Spleen (tissue), 11 donors: ENCODE measurements around the gene PPP5C. TPM values are rescaled to one million over a fixed set of nuclear protein-coding genes. Genes with fewer than 3 reads are reported as not detected.

Experiments
- DNase-seq: peaks from one replicate; pipeline ENCODE4 v3.0.0-alpha.2; 2020
- H3K27ac ChIP-seq, 8 donors: fragments of 200-600 bp; sonication (generic) in 7 of 8; 1 replicate in 4 of 8; 2 replicates in 4 of 8; pipeline versions ENCODE4 v1.5.0 to v1.8.0; 2016 to 2021; ENCODE audit warnings: inconsistent platforms in 4 of 8, mild to moderate bottlenecking in 4 of 8, moderate library complexity in 1 of 8
- H3K27me3 ChIP-seq, 7 donors: fragments of 200-600 bp; sonication (generic) in 6 of 7; replicated peaks in 1 of 7; 1 replicate in 4 of 7; 2 replicates in 3 of 7; pipeline versions ENCODE4 v1.5.0 to v1.8.0; 2016 to 2021; ENCODE audit warnings: inconsistent platforms in 3 of 7, mild to moderate bottlenecking in 1 of 7
- H3K36me3 ChIP-seq, 6 donors: fragments of 200-600 bp; sonication (generic) in 5 of 6; 1 replicate in 4 of 6; 2 replicates in 2 of 6; pipeline versions ENCODE4 v1.5.0 to v1.8.0; 2016 to 2021; ENCODE audit warnings: inconsistent platforms in 2 of 6
- H3K4me1 ChIP-seq, 6 donors: fragments of 200-600 bp; sonication (generic) in 5 of 6; 1 replicate in 3 of 6; 2 replicates in 3 of 6; pipeline versions ENCODE4 v1.5.0 to v1.8.0; 2016 to 2021; ENCODE audit warnings: inconsistent platforms in 3 of 6
- H3K4me3 ChIP-seq, 8 donors: fragments of 200-600 bp; sonication (generic) in 7 of 8; 1 replicate in 4 of 8; 2 replicates in 4 of 8; pipeline versions ENCODE4 v1.5.0 to v1.8.0; 2016 to 2021; ENCODE audit warnings: inconsistent platforms in 4 of 8, mild to moderate bottlenecking in 4 of 8, moderate library complexity in 2 of 8
- H3K9me3 ChIP-seq, 8 donors: fragments of 200-600 bp; sonication (generic) in 7 of 8; 1 replicate in 4 of 8; 2 replicates in 4 of 8; pipeline versions ENCODE4 v1.5.0 to v1.8.0; 2016 to 2021; ENCODE audit warnings: inconsistent platforms in 4 of 8
- POLR2A ChIP-seq, 3 donors: fragments of 450-650 bp; IDR thresholded peaks; one replicate each; pipeline ENCODE4 v1.5.1; 2017; ENCODE audit warnings: antibody characterized with exemption in 3 of 3, mild to moderate bottlenecking in 1 of 3
- POLR2AphosphoS5 ChIP-seq, 3 donors: sonication (generic); formaldehyde crosslinking; IDR thresholded peaks; one replicate each; pipeline ENCODE4 v1.5.1; 2017; ENCODE audit warnings: antibody characterized with exemption in 3 of 3
- WGBS, 5 donors: extraction: QIAGEN DNeasy Blood & Tissue Kit in 3 of 5; methylation state at CpG; one replicate each; pipeline versions ENCODE4 v1.1.5 to v1.1.7; 2013 to 2018; 5-methylcytosine and 5-hydroxymethylcytosine counted together
- intact Hi-C: fragments of 100-400 bp; cut with DNase I; formaldehyde crosslinking; loops from one replicate; pipeline ENCODE4 v1.15.0; 2023; ENCODE audit warnings: low total_unique reads
- polyA plus RNA-seq, 3 donors: library from polyadenylated mRNA; stranded (reverse); fragments of 200-250 nt; gene quantifications; one replicate each; pipeline ENCODE4 v1.2.1, GENCODE V29; 2013
- total RNA-seq, 7 donors: library from RNA; depleted of rRNA in 3 of 7; stranded (reverse); fragments of >200 nt in 3 of 7; fragmentation: NEBNext Ultra II Directional in 4 of 7; extraction: Animal tissue kit (Norgen Biotek cat#: 25700) in 4 of 7; gene quantifications; one replicate each; pipeline versions ENCODE4 v1.1.0 to v1.2.1, GENCODE V29; 2016 to 2021
- TF ChIP-seq, protein P1 (sequence below), 11 experiments: fragments of 200-600 bp in 7 of 11; fragments of 450-650 bp in 4 of 11; sonication (generic) in 4 of 11; IDR thresholded peaks in 8 of 11; conservative IDR thresholded peaks in 3 of 11; 1 replicate in 7 of 11; 2 replicates in 4 of 11; pipeline versions ENCODE4 v1.4.0 to v1.8.0; 2016 to 2021; ENCODE audit warnings: antibody characterized with exemption in 11 of 11, inconsistent platforms in 4 of 11, mild to moderate bottlenecking in 1 of 11
- donor health status: healthy with polysubstance abuse.
- donor health status: DM: no; HTN: no; CAD: no; lungs with moderate emphysema.
- donor health status: DM: no; HTN: no; CAD: no.
- donor health status: Bipolar disorder and iron deficiency.
- donor health status: healthy.
- donor health status: DM: no; HTN: no; CAD: no.
- donor health status: DM: yes; HTN: yes; CAD: no.

Gene PPP5C
- total and polyA plus RNA-seq, 10 donors, result 26.5 to 87.3 (median 68.6) TPM

DNA sequence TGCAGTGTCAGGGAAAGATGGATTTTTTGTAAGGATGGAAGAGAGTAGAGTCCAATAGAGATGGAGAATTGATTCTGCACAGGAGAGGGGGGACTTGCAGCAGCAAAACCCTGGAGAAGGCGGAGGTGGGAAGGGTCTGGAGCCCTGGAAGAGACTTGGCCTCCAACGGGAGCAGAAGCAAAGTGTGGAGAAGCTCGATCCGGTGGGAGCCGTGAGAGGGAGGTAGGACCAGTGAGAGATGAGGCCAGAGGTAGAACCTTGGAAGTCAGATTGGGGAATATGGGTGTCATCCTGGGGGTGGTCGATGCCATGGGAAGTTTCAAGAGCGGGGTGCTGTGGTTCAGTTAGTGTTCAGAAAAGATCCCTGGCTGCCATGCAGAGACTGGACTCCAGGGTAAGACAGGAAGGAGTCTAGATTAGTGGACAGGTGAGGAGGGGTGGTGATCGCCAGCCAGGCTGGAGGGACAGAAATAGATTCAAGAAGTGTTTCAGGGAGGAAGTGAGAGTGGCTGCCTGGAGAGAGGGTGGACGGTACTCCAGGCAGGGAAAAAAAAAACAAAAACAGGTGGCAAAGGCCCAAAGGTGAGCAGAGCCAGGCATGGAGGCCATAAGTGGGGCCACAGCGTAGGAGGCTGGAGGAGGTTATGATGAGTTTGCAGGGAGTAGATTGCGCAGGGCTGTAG, 2.6 kb downstream of the PPP5C start:
- no peak for DNase-seq
- intact Hi-C loops, result no loop called here
- WGBS, 5 donors, result 56 to 68% (median 65%) methylated on average over 11 of the region's 11 CpGs

DNA sequence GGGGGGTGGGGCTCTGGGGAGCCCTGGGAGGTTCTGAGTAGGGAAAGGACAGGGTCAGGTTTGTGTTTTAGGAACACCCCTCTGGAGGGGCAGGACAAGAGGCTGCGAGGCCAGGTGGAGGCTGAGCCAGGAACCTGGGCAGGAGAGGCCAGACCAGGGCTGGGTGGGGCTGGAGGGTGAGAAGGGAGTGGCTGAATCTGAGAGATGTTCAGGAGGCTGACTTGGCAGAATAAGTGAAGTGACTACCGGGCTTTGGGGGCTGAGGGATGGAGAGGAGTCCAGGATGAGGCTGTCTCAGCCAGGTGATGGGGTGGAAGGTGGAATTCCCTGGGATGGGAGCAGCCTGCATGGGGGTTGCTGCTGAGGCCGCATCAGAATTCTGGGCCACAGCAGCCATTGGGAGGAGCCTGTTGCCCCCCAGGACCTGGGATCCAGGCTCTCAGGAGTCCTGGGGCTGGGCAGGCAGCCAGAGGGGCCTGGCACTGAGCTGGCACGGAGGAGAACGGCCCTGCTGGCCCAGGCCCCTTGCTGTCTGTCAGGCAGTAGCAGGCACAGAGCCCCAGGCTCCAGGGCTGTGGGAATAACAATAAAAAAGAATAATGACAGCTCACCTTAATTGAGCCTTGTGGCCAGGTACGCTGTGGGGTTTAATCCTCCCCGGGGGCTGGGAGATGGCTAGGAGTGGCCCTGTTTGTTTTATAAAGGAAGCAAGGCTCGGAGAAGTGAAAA, 3.3 kb downstream of the PPP5C start:
- H3K4me1 ChIP-seq, result peaks cover 49 to 88% (median 83%) of the 10 kb centered on the region in 6 donors
- peaks cover 0 to 32% (median 19%) of the 10 kb centered on the region in 6 donors for H3K36me3 ChIP-seq
- no peaks in the 10 kb centered on the region for H3K9me3 ChIP-seq
- H3K27ac ChIP-seq, result peak overlapping the region; percentile 79 to 93 (median 90)
- peak in 1 of 3 donors; percentile 34 for TF ChIP-seq POLR2AphosphoS5 (IDR thresholded peaks at IDR 0.05)
- TF ChIP-seq, protein P1, sequence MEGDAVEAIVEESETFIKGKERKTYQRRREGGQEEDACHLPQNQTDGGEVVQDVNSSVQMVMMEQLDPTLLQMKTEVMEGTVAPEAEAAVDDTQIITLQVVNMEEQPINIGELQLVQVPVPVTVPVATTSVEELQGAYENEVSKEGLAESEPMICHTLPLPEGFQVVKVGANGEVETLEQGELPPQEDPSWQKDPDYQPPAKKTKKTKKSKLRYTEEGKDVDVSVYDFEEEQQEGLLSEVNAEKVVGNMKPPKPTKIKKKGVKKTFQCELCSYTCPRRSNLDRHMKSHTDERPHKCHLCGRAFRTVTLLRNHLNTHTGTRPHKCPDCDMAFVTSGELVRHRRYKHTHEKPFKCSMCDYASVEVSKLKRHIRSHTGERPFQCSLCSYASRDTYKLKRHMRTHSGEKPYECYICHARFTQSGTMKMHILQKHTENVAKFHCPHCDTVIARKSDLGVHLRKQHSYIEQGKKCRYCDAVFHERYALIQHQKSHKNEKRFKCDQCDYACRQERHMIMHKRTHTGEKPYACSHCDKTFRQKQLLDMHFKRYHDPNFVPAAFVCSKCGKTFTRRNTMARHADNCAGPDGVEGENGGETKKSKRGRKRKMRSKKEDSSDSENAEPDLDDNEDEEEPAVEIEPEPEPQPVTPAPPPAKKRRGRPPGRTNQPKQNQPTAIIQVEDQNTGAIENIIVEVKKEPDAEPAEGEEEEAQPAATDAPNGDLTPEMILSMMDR (IDR thresholded peaks at IDR 0.05 in 8 of 11, conservative IDR thresholded peaks at IDR 0.05 in 3 of 11), result no peak
- H3K4me3 ChIP-seq, result peak overlapping the region in 6 of 8 donors; percentile 11 to 54 (median 24)
- 15 to 33% (median 27%) methylated on average over 6 to 8 of the region's 8 CpGs for WGBS, 5 donors
- H3K27me3 ChIP-seq, result no peaks in the 10 kb centered on the region
- DNase-seq, result no peak
- intact Hi-C loops, result no loop called here

More for the DNA sequence above, 2.6 kb downstream of the PPP5C start:
- Histone ChIP-seq H3K9me3 (no peaks in the 10 kb centered on the region), H3K4me1 (peaks cover 49 to 81% (median 77%) of the 10 kb centered on the region in 6 donors), H3K4me3 (peak overlapping the region in 5 of 8 donors; percentile 17 to 54 (median 28)), H3K27me3 (no peaks in the 10 kb centered on the region), H3K27ac (peak overlapping the region; percentile 79 to 93 (median 90)), H3K36me3 (peaks cover 0 to 25% (median 11%) of the 10 kb centered on the region in 6 donors)
- TF ChIP-seq POLR2AphosphoS5 (IDR thresholded peaks at IDR 0.05), result no peak

DNA sequence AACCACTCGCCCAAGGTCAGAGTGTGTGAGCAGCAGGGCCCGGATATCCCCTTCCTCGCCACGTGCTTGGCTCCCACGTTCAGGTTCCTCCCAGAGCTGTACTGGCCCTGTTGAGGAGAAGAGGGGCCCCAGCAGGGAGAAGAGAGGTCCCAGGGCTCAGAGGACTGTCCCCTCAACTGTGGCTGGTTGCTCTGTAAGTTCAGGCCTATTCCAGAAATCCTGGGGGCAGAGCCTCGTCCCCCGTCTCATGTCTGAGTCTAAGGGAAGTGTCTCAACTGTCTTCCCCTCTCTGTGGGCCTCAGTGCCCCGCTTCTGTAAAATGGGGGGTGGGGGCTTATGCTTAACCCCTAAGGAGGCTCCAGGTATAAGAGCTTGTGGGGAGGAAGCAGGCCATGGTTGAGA, 3.9 kb downstream of the PPP5C start:
- Histone ChIP-seq H3K27ac (peak overlapping the region; percentile 79 to 93 (median 90)), H3K4me1 (peaks cover 49 to 94% (median 89%) of the 10 kb centered on the region in 6 donors), H3K9me3 (no peaks in the 10 kb centered on the region), H3K4me3 (peak overlapping the region in 6 of 8 donors; percentile 11 to 54 (median 24)), H3K36me3 (peaks cover 0 to 38% (median 23%) of the 10 kb centered on the region in 6 donors), H3K27me3 (no peaks in the 10 kb centered on the region)
- peak; percentile 86 for DNase-seq
- intact Hi-C loops, result no loop called here
- WGBS, 5 donors, result 5 to 17% (median 10%) methylated on average over 7 to 8 of the region's 8 CpGs
- peak; percentile 34 to 79 (median 77) for TF ChIP-seq POLR2AphosphoS5 (IDR thresholded peaks at IDR 0.05)
- no peak for TF ChIP-seq POLR2A (IDR thresholded peaks at IDR 0.05)

DNA sequence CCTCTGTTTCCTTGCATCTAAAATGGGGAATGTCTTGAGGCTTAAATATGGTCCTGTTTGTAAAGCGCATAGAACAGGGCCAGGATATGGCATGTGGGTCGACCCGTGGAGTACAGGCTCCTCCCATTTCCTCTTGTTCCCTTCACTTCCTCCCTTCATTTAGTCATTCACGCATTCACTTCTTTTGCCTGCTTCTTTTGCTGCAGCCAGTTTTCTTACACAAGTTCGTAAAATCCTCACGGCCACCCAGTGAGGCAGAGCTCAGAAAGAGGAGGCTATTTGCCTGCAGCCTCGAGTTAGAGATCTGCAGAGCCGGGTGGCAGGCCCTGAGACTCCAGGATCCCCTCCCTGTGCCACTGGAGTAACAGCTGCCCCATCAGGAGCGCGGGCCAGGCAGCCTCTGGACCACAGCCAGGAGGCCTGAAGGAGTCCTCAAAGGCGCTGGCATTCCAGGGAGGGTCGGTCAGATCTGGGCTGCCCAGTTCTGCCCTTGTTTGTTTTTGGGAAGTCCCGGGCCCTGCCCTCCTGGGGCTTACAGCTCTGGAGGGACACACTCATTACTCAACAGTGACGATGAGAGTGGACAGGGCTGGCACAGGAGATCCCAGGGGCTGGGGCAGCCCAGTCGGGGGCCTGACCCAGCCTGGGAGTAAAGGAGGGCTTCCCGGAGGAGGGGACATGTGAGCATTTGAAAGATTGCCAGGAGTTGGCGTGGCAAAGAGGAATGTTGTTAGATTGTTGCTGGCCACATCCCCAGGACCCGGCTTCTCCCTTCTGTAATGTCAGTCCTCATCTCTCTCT, 4.6 kb downstream of the PPP5C start:
- Histone ChIP-seq H3K9me3 (no peaks in the 10 kb centered on the region), H3K27me3 (no peaks in the 10 kb centered on the region), H3K4me1 (peaks cover 54 to 97% (median 90%) of the 10 kb centered on the region in 6 donors), H3K4me3 (peak overlapping the region in 7 of 8 donors; percentile 11 to 54 (median 20)), H3K36me3 (peaks cover 0 to 44% (median 27%) of the 10 kb centered on the region in 6 donors), H3K27ac (peak overlapping the region; percentile 79 to 93 (median 90))
- intact Hi-C loops, result no loop called here
- no peak for DNase-seq
- WGBS, 5 donors, result 29 to 50% (median 42%) methylated on average over 16 to 18 of the region's 18 CpGs
- TF ChIP-seq POLR2AphosphoS5 (IDR thresholded peaks at IDR 0.05), result peak; percentile 12 to 69 (median 39)
- TF ChIP-seq, protein P1 (IDR thresholded peaks at IDR 0.05 in 8 of 11, conservative IDR thresholded peaks at IDR 0.05 in 3 of 11), result no peak
